Measurements from ENCODE around the gene SMPD3. TPM values are rescaled to one million over a fixed set of nuclear protein-coding genes. Genes with fewer than 3 reads are reported as not detected.

SMPD3 gene
- total and polyA plus RNA-seq, 9 of the 15 experiments (the other 6 are each of a cell fraction or from before 2014, with no cell fraction given), result 0.03 to 1.2 (median 0.18) TPM

- Histone ChIP-seq H3K4me2 (ENCODE audit: insufficient read depth, low read length) (no peak overlapping the region), H3K27ac (ENCODE audit: extremely low read depth, low read depth, low read length) (no peak overlapping the region), H3K79me2 (ENCODE audit: control insufficient read depth, insufficient read depth, low read length) (no peaks in the 10 kb centered on the region), H3K4me3 (no peak overlapping the region), H2AFZ (ENCODE audit: low read depth, low read length) (no peak overlapping the region), H3K27me3 (ENCODE audit: control insufficient read depth in 2 of 2, insufficient read depth in 2 of 2, low read length in 2 of 2) (no peaks in the 10 kb centered on the region), H3K36me3 (ENCODE audit: control insufficient read depth, insufficient read depth, low read length) (peaks cover 96% of the 10 kb centered on the region; the same call in 2 of the 3 replicates), H3K9me1 (ENCODE audit: control insufficient read depth, insufficient read depth, low read length) (no peaks in the 10 kb centered on the region), H3K9ac (ENCODE audit: insufficient read depth in 1 of 2, low read depth in 2 of 2, low read length in 2 of 2) (no peak overlapping the region), H3K4me1 (replicated peaks in 1 of 2; ENCODE audit: control insufficient read depth in 2 of 2, insufficient read depth in 2 of 2, low read length in 2 of 2) (0 out of 5 replicates have a peak, but pooled peaks cover 0 to 2% of the 10 kb centered on the region in 2 experiments), H3K9me3 (replicated peaks; ENCODE audit: control insufficient read depth, insufficient read depth, low read depth, low read length) (no peaks in the 10 kb centered on the region), H4K20me1 (replicated peaks; ENCODE audit: control insufficient read depth, insufficient read depth, low read length) (no peaks in the 10 kb centered on the region)
- in situ Hi-C loops (cut with MboI), result no loop called here
- BruUV-seq (replicated peaks), result no TSS peak
- TF ChIP-seq AFF1 (IDR thresholded peaks at IDR 0.05; ENCODE audit: low read depth in 1 of 2, partially characterized antibody in 2 of 2), result no peak
- no peak for TF ChIP-seq NFIC (IDR thresholded peaks at IDR 0.05)
- FAIRE-seq (no peak), ATAC-seq (no peak), DNase-seq (ENCODE audit: extremely low read depth in 1 of 4, low spot score in 3 of 4) (no peak)
- WGBS (ENCODE audit: insufficient coverage, low coverage, missing lambda C conversion rate), result 90% methylated on average over 8 of the region's 10 CpGs
- ChIA-PET POLR2A (no interaction called here), CTCF (ENCODE audit: low intra/inter-chr PET ratio) (no interaction called here)
- intact Hi-C loops (cut with micrococcal nuclease), result no loop called here
Observed at GRCh38 chr16:68350813-68351350, 97.4 kb downstream of the SMPD3 start.
